Upper lobe of right lung (tissue), 1 donor: ENCODE data around the gene MAML3. TPM values are rescaled to one million over a fixed set of nuclear protein-coding genes. Genes with fewer than 3 reads are reported as not detected.

Source experiments
- ATAC-seq: fragments of 200-7000 bp; cut with Tn5 transposase; one replicate; pipeline ENCODE4 v1.9.1; 2020; ENCODE audit warnings: mild to moderate bottlenecking, moderate library complexity
- DNase-seq: peaks from one replicate; pipeline ENCODE4 v3.0.0-alpha.2; 2020
- H3K27ac ChIP-seq: fragments of 200-600 bp; one replicate; pipeline ENCODE4 v1.8.0; 2022
- H3K27me3 ChIP-seq: fragments of 200-600 bp; one replicate; pipeline ENCODE4 v1.8.0; 2022; ENCODE audit warnings: mild to moderate bottlenecking
- H3K36me3 ChIP-seq: fragments of 200-600 bp; one replicate; pipeline ENCODE4 v1.8.0; 2022
- H3K4me1 ChIP-seq: fragments of 200-600 bp; one replicate; pipeline ENCODE4 v1.8.0; 2022
- H3K4me3 ChIP-seq: fragments of 200-600 bp; one replicate; pipeline ENCODE4 v1.8.0; 2022; ENCODE audit warnings: mild to moderate bottlenecking
- H3K9me3 ChIP-seq: fragments of 200-600 bp; one replicate; pipeline ENCODE4 v1.8.0; 2022
- intact Hi-C: fragments of 100-400 bp; cut with DNase I; formaldehyde crosslinking; loops from one replicate; pipeline ENCODE4 v1.11.0; 2022
- total RNA-seq: library from RNA; stranded (reverse); fragmentation: NEBNext Ultra II Directional; extraction: Animal tissue kit (Norgen Biotek cat#: 25700); gene quantifications from one replicate; pipeline ENCODE4 v1.2.1, GENCODE V29; 2021
- TF ChIP-seq, protein P1 (sequence below): fragments of 200-600 bp; IDR thresholded peaks from one replicate; pipeline ENCODE4 v1.8.0; 2022; ENCODE audit warnings: antibody characterized with exemption
- donor health status: DM: no; HTN: yes; CAD: no; lungs with severe emphysema.

MAML3 gene
- total RNA-seq, 1 donor from 2014 or later: 13.1 TPM

GRCh38 chr4:139672215-139672614 is 481.8 kb downstream of the MAML3 start:
- Histone ChIP-seq H3K9me3 (no peaks in the 10 kb centered on the region), H3K4me3 (no peak overlapping the region), H3K4me1 (peaks cover 10% of the 10 kb centered on the region), H3K27me3 (no peaks in the 10 kb centered on the region), H3K27ac (no peak overlapping the region), H3K36me3 (no peaks in the 10 kb centered on the region)
- no peak for DNase-seq
- TF ChIP-seq, protein P1, sequence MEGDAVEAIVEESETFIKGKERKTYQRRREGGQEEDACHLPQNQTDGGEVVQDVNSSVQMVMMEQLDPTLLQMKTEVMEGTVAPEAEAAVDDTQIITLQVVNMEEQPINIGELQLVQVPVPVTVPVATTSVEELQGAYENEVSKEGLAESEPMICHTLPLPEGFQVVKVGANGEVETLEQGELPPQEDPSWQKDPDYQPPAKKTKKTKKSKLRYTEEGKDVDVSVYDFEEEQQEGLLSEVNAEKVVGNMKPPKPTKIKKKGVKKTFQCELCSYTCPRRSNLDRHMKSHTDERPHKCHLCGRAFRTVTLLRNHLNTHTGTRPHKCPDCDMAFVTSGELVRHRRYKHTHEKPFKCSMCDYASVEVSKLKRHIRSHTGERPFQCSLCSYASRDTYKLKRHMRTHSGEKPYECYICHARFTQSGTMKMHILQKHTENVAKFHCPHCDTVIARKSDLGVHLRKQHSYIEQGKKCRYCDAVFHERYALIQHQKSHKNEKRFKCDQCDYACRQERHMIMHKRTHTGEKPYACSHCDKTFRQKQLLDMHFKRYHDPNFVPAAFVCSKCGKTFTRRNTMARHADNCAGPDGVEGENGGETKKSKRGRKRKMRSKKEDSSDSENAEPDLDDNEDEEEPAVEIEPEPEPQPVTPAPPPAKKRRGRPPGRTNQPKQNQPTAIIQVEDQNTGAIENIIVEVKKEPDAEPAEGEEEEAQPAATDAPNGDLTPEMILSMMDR: no peak
- ATAC-seq: no peak
- intact Hi-C loops: no loop called here

- H3K36me3 ChIP-seq: no peaks in the 10 kb centered on the region
- intact Hi-C loops: no loop called here
- no peaks in the 10 kb centered on the region for H3K27me3 ChIP-seq
- TF ChIP-seq, protein P1: no peak
- H3K4me1 ChIP-seq: peaks cover 11% of the 10 kb centered on the region
- H3K27ac ChIP-seq: no peak overlapping the region
- no peak overlapping the region for H3K4me3 ChIP-seq
- H3K9me3 ChIP-seq: no peaks in the 10 kb centered on the region
- no peak for DNase-seq
- ATAC-seq: no peak
These were observed 483.2 kb downstream of the MAML3 start for GRCh38 chr4:139670775-139671174.

DNA sequence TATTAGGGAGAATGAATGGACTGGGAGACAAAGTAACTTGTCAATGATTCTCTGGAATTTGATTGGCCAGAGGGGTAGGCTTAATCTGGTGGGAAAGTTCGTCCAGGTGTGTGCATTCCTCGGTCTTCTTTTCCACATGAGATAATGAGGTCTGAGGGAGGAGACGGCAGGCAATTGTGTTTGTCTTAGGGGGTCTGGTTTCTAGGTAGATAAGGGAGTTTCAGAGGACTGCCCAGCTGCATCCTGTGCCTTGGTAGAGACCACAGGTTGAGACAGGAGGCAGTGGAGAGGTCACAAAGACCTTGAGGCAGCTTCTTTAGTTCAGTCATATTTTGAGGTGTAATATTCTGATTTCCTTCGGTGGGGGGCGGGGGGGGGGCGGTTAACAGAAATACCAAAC is 484.1 kb downstream of the MAML3 start:
- Histone ChIP-seq H3K4me1 (peaks cover 16% of the 10 kb centered on the region), H3K4me3 (no peak overlapping the region), H3K36me3 (no peaks in the 10 kb centered on the region), H3K27me3 (no peaks in the 10 kb centered on the region), H3K9me3 (no peaks in the 10 kb centered on the region), H3K27ac (no peak overlapping the region)
- DNase-seq: no peak
- no peak for ATAC-seq
- TF ChIP-seq, protein P1: no peak
- intact Hi-C loops: no loop called here

GRCh38 chr4:139669335-139669734 is 484.6 kb downstream of the MAML3 start:
- ATAC-seq (no peak), DNase-seq (no peak)
- Histone ChIP-seq H3K4me1 (peaks cover 18% of the 10 kb centered on the region), H3K27me3 (no peaks in the 10 kb centered on the region), H3K4me3 (no peak overlapping the region), H3K9me3 (no peaks in the 10 kb centered on the region), H3K36me3 (no peaks in the 10 kb centered on the region), H3K27ac (no peak overlapping the region)
- TF ChIP-seq, protein P1: no peak
- intact Hi-C loops: no loop called here

DNA sequence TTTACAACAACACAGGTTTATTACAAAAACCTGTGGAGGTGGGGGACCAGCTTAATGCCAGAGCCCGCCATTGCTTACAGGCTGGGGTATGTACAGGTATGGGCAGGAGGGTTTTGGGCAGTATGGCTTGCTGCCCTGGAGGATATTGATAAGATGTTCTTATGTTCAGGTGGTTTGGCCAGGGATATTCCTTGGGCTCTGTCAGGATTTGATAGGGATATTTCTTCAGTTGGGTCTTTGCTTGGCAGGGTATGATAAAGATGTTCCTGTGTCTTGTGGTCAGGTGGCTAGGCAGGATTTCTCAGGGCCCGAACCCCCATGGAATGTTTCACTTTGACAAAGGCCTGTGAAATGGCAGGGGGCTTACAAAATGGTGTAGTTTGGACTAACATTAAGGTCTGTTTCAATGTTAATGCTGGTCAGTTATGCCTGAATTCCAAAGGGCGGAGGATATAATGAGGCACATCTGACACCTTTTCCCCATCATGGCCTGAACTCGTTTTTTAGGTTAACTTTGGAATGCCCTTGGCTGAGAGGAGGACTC is 485.3 kb downstream of the MAML3 start:
- H3K27ac ChIP-seq: no peak overlapping the region
- H3K4me3 ChIP-seq: no peak overlapping the region
- TF ChIP-seq, protein P1: no peak
- intact Hi-C loops: no loop called here
- H3K36me3 ChIP-seq: no peaks in the 10 kb centered on the region
- peaks cover 18% of the 10 kb centered on the region for H3K4me1 ChIP-seq
- ATAC-seq: no peak
- no peak for DNase-seq
- no peaks in the 10 kb centered on the region for H3K9me3 ChIP-seq
- no peaks in the 10 kb centered on the region for H3K27me3 ChIP-seq

DNA sequence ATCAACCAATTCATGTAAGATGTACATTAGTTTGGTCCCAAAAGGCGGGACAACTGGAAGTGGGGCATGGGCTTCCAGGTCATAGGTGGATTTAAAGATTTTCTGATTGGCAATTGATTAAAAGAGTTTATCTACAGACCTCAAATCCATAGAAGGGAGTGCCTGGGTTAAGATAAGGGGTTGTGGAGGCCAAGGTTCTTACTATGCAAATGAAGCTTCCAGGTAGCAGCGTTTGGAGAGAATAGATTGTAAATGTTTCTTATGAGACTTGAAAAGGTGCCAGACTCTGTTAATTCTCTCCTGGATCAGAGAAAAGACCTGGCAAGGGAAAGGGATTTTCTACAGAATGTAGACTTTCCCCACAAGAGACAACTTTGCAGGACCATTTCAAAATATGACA is 485.9 kb downstream of the MAML3 start:
- Histone ChIP-seq H3K9me3 (no peaks in the 10 kb centered on the region), H3K27ac (no peak overlapping the region), H3K36me3 (no peaks in the 10 kb centered on the region), H3K27me3 (no peaks in the 10 kb centered on the region), H3K4me3 (no peak overlapping the region), H3K4me1 (peaks cover 18% of the 10 kb centered on the region)
- TF ChIP-seq, protein P1: no peak
- no peak for DNase-seq
- no peak for ATAC-seq
- intact Hi-C loops: no loop called here
